Measurements from ENCODE around the gene PBX3. TPM values are rescaled to one million over a fixed set of nuclear protein-coding genes. Genes with fewer than 3 reads are reported as not detected.

PBX3 gene
- total and polyA plus RNA-seq, 10 donors, result 7.2 to 58.4 (median 34.1) TPM

GRCh38 chr9:125742657-125743056 lies 4.5 kb upstream of the PBX3 start:
- intact Hi-C loops (cut with DNase I; ENCODE audit: low total_unique reads), result no loop called here
- no peaks in the 10 kb centered on the region for H3K36me3 ChIP-seq
- TF ChIP-seq, protein P1, sequence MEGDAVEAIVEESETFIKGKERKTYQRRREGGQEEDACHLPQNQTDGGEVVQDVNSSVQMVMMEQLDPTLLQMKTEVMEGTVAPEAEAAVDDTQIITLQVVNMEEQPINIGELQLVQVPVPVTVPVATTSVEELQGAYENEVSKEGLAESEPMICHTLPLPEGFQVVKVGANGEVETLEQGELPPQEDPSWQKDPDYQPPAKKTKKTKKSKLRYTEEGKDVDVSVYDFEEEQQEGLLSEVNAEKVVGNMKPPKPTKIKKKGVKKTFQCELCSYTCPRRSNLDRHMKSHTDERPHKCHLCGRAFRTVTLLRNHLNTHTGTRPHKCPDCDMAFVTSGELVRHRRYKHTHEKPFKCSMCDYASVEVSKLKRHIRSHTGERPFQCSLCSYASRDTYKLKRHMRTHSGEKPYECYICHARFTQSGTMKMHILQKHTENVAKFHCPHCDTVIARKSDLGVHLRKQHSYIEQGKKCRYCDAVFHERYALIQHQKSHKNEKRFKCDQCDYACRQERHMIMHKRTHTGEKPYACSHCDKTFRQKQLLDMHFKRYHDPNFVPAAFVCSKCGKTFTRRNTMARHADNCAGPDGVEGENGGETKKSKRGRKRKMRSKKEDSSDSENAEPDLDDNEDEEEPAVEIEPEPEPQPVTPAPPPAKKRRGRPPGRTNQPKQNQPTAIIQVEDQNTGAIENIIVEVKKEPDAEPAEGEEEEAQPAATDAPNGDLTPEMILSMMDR (IDR thresholded peaks at IDR 0.05 in 8 of 11, conservative IDR thresholded peaks at IDR 0.05 in 3 of 11), result no peak
- TF ChIP-seq POLR2AphosphoS5 (IDR thresholded peaks at IDR 0.05) (no peak), POLR2A (IDR thresholded peaks at IDR 0.05) (no peak)
- WGBS, 5 donors, result 90 to 96% (median 91%) methylated on average over 3 of the region's 3 CpGs
- no peak overlapping the region for H3K27ac ChIP-seq
- no peak overlapping the region for H3K4me3 ChIP-seq
- no peaks in the 10 kb centered on the region for H3K27me3 ChIP-seq (replicated peaks in 1 of 7)
- no peaks in the 10 kb centered on the region for H3K9me3 ChIP-seq
- no peak for DNase-seq
- peaks cover 0 to 13% (median 6%) of the 10 kb centered on the region in 6 donors for H3K4me1 ChIP-seq

DNA sequence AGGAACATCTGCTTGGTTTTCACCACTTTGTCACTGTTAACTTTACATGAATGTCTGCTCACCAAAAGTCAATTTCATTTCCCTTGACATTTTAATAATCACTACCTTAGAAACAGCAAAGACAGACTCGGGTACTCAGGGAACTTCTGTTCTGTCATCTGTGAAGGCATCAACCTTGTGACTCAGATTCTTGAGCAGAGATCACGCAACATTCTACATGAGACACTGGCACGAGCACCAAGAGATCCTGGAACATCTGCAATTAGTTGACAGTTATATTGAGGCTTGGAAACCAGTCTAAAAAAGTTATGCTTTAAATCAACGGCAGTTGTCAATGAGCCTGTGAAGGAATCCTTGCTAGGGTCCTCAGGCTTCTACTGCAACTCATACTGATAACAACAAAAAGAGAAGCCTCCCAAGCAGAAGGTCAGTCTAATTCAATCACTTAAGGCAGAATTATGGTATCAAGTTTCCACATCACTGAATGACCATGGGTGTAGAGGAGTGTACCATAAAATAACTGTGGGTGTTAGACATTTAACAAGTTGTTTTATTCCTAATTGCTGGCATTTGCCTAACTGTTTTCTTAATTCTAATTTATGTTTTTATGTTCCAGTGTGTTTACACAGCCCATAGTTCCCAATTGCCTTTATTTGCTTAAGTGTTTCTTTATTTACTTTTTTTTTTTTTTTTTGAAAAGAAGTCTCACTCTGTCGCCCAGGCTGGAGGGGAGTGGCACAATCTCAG lies 3.3 kb upstream of the PBX3 start:
- no peak overlapping the region for H3K27ac ChIP-seq
- H3K36me3 ChIP-seq, result no peaks in the 10 kb centered on the region
- DNase-seq, result no peak
- H3K4me1 ChIP-seq, result peaks cover 3 to 20% (median 11%) of the 10 kb centered on the region in 6 donors
- no peak for TF ChIP-seq POLR2AphosphoS5 (IDR thresholded peaks at IDR 0.05)
- WGBS, 5 donors, result 78 to 87% (median 85%) methylated on average over 5 of the region's 5 CpGs
- intact Hi-C loops (cut with DNase I; ENCODE audit: low total_unique reads), result no loop called here
- no peak overlapping the region for H3K4me3 ChIP-seq
- no peaks in the 10 kb centered on the region for H3K9me3 ChIP-seq
- H3K27me3 ChIP-seq (replicated peaks in 1 of 7), result no peaks in the 10 kb centered on the region

DNA sequence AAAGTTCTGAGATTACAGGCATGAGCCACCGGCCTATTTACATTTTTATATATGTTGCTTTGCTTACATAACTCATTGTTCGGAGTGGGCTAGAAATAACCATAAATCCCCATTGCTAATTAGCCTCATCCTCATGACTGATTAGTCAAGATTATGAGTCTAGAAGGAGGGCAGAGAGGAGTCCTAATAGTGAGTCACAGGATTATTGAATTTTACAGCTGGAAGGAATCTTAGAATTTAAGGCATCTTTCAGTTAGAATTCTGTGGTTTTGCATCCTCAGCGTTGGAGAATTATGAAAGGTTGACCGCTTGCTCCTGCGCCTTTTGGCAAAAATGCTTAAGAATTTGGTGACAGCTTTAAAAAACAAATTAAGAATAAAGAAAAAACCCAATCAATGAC lies 2.6 kb upstream of the PBX3 start:
- intact Hi-C loops (cut with DNase I; ENCODE audit: low total_unique reads), result no loop called here
- Histone ChIP-seq H3K4me3 (no peak overlapping the region), H3K9me3 (no peaks in the 10 kb centered on the region), H3K4me1 (peaks cover 6 to 28% (median 18%) of the 10 kb centered on the region in 6 donors), H3K27me3 (replicated peaks in 1 of 7) (no peaks in the 10 kb centered on the region), H3K36me3 (no peaks in the 10 kb centered on the region), H3K27ac (no peak overlapping the region)
- TF ChIP-seq POLR2AphosphoS5 (IDR thresholded peaks at IDR 0.05) (no peak), POLR2A (IDR thresholded peaks at IDR 0.05) (no peak)
- TF ChIP-seq, protein P1 (IDR thresholded peaks at IDR 0.05 in 8 of 11, conservative IDR thresholded peaks at IDR 0.05 in 3 of 11), result no peak
- DNase-seq, result no peak
- 83 to 92% (median 88%) methylated on average over 5 of the region's 5 CpGs for WGBS, 5 donors

DNA sequence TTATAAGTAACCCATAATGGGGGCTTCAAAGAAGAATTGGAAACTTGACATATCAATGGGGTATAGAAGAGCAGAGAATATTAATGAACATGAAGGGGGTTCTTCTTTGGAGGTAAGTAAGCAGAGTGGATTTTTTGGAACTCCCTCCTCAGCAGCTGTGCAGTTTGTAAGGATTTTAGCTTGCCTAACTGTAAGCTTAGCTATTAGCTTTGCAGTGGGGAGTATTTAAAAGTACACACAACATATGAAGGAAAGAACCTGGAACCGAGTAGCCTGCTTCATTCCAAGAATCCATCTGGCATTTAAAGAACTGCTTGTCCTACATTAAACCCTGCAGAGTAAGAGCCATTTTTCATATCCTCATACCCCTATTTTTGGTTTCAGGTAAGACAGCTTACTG lies 2.2 kb upstream of the PBX3 start:
- Histone ChIP-seq H3K4me3 (no peak overlapping the region), H3K27me3 (replicated peaks in 1 of 7) (no peaks in the 10 kb centered on the region), H3K36me3 (no peaks in the 10 kb centered on the region), H3K27ac (no peak overlapping the region), H3K4me1 (peaks cover 10 to 32% (median 22%) of the 10 kb centered on the region in 6 donors), H3K9me3 (no peaks in the 10 kb centered on the region)
- intact Hi-C loops (cut with DNase I; ENCODE audit: low total_unique reads), result no loop called here
- no peak for DNase-seq
- TF ChIP-seq POLR2AphosphoS5 (IDR thresholded peaks at IDR 0.05) (no peak), POLR2A (IDR thresholded peaks at IDR 0.05) (no peak)
- TF ChIP-seq, protein P1 (IDR thresholded peaks at IDR 0.05 in 8 of 11, conservative IDR thresholded peaks at IDR 0.05 in 3 of 11), result no peak
- 58 to 71% (median 61%) methylated on average over 1 of the region's 1 CpG for WGBS, 5 donors
